Testis (tissue), 3 donors: ENCODE measurements around the gene CRY1. TPM values are rescaled to one million over a fixed set of nuclear protein-coding genes. Genes with fewer than 3 reads are reported as not detected.

Source experiments
- DNase-seq: peaks from one replicate; pipeline ENCODE4 v3.0.0-alpha.2; 2019
- H3K27ac ChIP-seq, 2 donors: fragments of 200-600 bp; sonication (generic); one replicate each; pipeline ENCODE4 v1.5.1; 2019
- H3K27me3 ChIP-seq: fragments of 200-600 bp; sonication (generic); one replicate; pipeline ENCODE4 v1.5.1; 2019
- H3K36me3 ChIP-seq: fragments of 200-600 bp; sonication (generic); one replicate; pipeline ENCODE4 v1.5.1; 2017; ENCODE audit warnings: low read depth; ENCODE audit errors: missing control alignments
- H3K4me1 ChIP-seq: fragments of 200-600 bp; sonication (generic); one replicate; pipeline ENCODE4 v1.5.1; 2019
- H3K4me3 ChIP-seq, 2 donors: fragments of 200-600 bp; sonication (generic); one replicate each; pipeline ENCODE4 v1.5.1; 2017 to 2019
- H3K9me3 ChIP-seq: fragments of 200-600 bp; sonication (generic); one replicate; pipeline ENCODE4 v1.5.1; 2017
- POLR2A ChIP-seq: fragments of 450-650 bp; IDR thresholded peaks from one replicate; pipeline ENCODE4 v1.6.1; 2017; ENCODE audit warnings: antibody characterized with exemption, mild to moderate bottlenecking, moderate library complexity
- WGBS, 2 donors: methylation state at CpG; one replicate each; pipeline ENCODE4 v1.1.5; 2018; 5-methylcytosine and 5-hydroxymethylcytosine counted together
- intact Hi-C: fragments of 100-400 bp; cut with DNase I; formaldehyde crosslinking; loops from one replicate; pipeline ENCODE4 v1.15.1; 2023; ENCODE audit warnings: low total_unique reads
- polyA plus RNA-seq: library from polyadenylated mRNA; stranded (reverse); fragments of 350-450 nt; fragmentation: Illumina TruSeq; extraction: RNeasy Lipid Tissue Mini Kit (QIAGEN cat#74804); gene quantifications from one replicate; pipeline ENCODE4 v1.2.3, GENCODE V29; 2014; ENCODE audit warnings: low read depth, low replicate concordance; ENCODE audit not compliant: insufficient read depth
- total RNA-seq, 2 donors: library from RNA; depleted of rRNA; stranded (reverse); fragments of >200 nt; gene quantifications; one replicate each; pipeline ENCODE4 v1.2.3, GENCODE V29; 2016
- TF ChIP-seq, protein P1 (sequence below), 3 experiments: fragments of 450-650 bp in 2 of 3; fragments of 200-600 bp in 1 of 3; sonication (generic) in 1 of 3; IDR thresholded peaks; one replicate each; pipeline ENCODE4 v1.5.1; 2016 to 2019; ENCODE audit warnings: antibody characterized with exemption in 3 of 3, mild to moderate bottlenecking in 2 of 3, moderate library complexity in 1 of 3

Gene CRY1
- total and polyA plus RNA-seq, 3 donors from 2014 or later, result 63.0 to 92.0 (median 71.6) TPM

DNA sequence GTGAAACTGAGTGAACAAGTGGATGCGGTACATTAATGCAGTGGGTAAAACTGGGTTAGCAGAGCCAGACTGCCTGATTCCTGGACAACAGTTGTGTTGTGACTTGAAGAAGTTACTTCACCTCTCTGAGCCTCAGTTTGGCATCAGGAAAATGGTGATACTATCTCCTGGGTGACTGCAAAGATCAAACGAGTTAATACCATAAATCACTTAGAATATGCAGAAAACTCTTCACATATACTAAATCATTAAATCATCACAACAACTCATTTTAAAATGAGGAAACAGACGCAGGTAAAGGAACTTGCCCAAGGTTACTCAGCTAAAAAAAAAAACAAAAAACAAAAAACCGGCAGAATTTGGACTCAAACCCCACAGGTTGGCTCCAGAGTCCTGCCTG is 107.2 kb downstream of the CRY1 start:
- Histone ChIP-seq H3K9me3 (no peaks in the 10 kb centered on the region), H3K27ac (peak overlapping the region; percentile 89 to 93), H3K4me1 (peaks cover 11% of the 10 kb centered on the region), H3K36me3 (no peaks in the 10 kb centered on the region), H3K4me3 (peak overlapping the region; percentile 79 to 89), H3K27me3 (no peaks in the 10 kb centered on the region)
- TF ChIP-seq, protein P1, sequence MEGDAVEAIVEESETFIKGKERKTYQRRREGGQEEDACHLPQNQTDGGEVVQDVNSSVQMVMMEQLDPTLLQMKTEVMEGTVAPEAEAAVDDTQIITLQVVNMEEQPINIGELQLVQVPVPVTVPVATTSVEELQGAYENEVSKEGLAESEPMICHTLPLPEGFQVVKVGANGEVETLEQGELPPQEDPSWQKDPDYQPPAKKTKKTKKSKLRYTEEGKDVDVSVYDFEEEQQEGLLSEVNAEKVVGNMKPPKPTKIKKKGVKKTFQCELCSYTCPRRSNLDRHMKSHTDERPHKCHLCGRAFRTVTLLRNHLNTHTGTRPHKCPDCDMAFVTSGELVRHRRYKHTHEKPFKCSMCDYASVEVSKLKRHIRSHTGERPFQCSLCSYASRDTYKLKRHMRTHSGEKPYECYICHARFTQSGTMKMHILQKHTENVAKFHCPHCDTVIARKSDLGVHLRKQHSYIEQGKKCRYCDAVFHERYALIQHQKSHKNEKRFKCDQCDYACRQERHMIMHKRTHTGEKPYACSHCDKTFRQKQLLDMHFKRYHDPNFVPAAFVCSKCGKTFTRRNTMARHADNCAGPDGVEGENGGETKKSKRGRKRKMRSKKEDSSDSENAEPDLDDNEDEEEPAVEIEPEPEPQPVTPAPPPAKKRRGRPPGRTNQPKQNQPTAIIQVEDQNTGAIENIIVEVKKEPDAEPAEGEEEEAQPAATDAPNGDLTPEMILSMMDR (IDR thresholded peaks at IDR 0.05), result no peak
- no peak for TF ChIP-seq POLR2A
- 22% methylated on average over 4 of the region's 4 CpGs for WGBS, 2 donors
- intact Hi-C loops, result loop anchor here (10.0 kb wide), 1 partner anchor 109 kb away; the partner anchor contains the start of gene CRY1
- DNase-seq, result no peak

DNA sequence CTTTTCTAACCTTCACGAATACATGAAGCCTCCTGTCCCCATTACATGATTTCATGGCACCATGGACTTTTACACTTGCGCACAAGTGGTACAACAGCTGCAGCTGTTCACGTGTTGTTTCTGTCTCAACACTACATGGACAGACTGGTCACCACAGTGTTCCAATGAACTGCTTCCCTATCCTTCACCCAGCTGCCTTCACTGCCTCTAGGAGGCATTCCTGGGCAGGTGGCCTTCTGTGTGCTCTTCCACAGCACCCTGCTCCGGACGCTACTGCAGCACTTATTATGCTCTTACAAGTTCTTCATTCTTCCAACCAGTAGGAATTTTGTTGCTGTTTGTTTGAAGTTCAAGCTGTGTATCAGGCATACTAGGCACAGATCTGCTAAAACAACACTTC is 107.9 kb downstream of the CRY1 start:
- Histone ChIP-seq H3K27me3 (no peaks in the 10 kb centered on the region), H3K4me1 (peaks cover 11% of the 10 kb centered on the region), H3K9me3 (no peaks in the 10 kb centered on the region), H3K27ac (no peak overlapping the region), H3K36me3 (no peaks in the 10 kb centered on the region), H3K4me3 (no peak overlapping the region)
- 84 to 91% methylated on average over 5 of the region's 5 CpGs for WGBS, 2 donors
- no peak for TF ChIP-seq POLR2A
- TF ChIP-seq, protein P1 (IDR thresholded peaks at IDR 0.05), result no peak
- DNase-seq, result no peak
- intact Hi-C loops, result loop anchor here (10.0 kb wide), 1 partner anchor 109 kb away; the partner anchor contains the start of gene CRY1

DNA sequence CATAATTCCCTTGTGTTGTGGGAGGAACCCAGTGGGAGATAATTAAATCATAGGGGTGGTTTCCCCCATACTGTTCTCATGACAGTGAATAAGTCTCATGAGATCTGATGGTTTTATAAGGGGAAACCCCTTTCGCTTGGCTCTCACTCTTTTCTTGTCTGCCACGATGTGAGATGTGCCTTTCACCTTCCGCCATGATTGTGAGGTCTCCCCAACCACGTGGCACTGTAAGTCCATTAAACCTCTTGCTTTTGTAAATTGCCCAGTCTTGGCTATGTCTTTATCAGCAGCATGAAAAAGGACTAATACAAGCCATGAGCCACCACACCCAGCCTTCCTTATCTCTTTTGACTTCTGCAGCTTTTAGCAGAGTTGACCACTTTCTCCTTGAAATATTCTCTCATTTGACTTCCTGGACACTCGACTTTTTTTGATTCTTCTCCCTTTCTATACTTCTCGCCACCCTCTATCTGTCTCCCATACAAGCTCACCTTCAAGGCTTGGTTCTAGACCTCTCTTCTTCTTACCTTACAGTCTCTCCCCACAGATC is 108.7 kb downstream of the CRY1 start:
- Histone ChIP-seq H3K4me1 (peaks cover 11% of the 10 kb centered on the region), H3K36me3 (no peaks in the 10 kb centered on the region), H3K27ac (no peak overlapping the region), H3K27me3 (no peaks in the 10 kb centered on the region), H3K9me3 (no peaks in the 10 kb centered on the region), H3K4me3 (no peak overlapping the region)
- 93 to 95% methylated on average over 6 of the region's 6 CpGs for WGBS, 2 donors
- intact Hi-C loops, result loop anchor here (10.0 kb wide), 1 partner anchor 110 kb away; the partner anchor contains the start of gene CRY1
- DNase-seq, result no peak
- TF ChIP-seq, protein P1 (IDR thresholded peaks at IDR 0.05), result no peak
- no peak for TF ChIP-seq POLR2A

DNA sequence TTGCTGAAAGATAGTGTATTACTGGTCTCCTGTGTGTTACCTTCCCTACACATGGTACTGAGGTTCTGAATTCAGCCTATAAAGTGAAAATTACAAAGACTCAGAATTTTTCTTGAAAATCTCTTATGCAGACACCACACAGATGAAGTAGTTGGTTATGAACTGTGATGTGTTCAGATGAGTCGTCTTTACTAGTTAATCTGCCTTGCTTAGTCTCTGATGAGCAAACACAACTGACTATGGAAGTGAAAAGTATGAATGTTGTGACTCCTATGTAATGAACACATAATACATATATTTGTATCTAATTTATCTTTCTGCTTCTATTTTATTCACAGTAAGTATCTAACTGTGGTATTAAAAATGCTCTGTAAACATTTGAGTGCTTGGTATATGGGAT is 111.1 kb downstream of the CRY1 start:
- DNase-seq, result no peak
- intact Hi-C loops, result loop anchor here (10.0 kb wide), 1 partner anchor 113 kb away; the partner anchor contains the start of gene CRY1
- no peaks in the 10 kb centered on the region for H3K36me3 ChIP-seq
- H3K4me1 ChIP-seq, result peaks cover 26% of the 10 kb centered on the region
- H3K9me3 ChIP-seq, result no peaks in the 10 kb centered on the region
- TF ChIP-seq POLR2A, result no peak
- TF ChIP-seq, protein P1 (IDR thresholded peaks at IDR 0.05), result no peak
- H3K4me3 ChIP-seq, result no peak overlapping the region
- 80 to 91% methylated on average over 1 of the region's 1 CpG for WGBS, 2 donors
- H3K27me3 ChIP-seq, result no peaks in the 10 kb centered on the region
- no peak overlapping the region for H3K27ac ChIP-seq

DNA sequence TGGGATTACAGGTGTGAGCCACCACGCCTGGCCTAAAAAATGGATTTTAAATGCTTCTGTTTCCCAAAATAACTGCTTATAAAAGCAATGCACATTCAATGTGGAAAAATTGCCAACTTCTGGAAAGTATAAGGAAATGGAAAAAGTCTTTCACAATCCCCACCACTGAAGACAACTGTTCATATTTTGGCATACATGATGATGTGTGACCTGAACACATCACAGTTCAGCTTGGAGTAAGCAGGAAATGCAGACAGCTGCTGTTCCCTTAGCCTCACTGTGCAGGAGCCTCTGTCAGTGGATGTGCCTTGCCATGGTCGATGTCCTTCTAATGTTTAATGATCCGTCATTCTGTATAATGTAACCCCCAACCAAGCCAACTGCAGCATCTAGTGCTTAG is 111.6 kb downstream of the CRY1 start:
- Histone ChIP-seq H3K27ac (no peak overlapping the region), H3K4me3 (no peak overlapping the region), H3K9me3 (no peaks in the 10 kb centered on the region), H3K4me1 (peaks cover 27% of the 10 kb centered on the region), H3K36me3 (no peaks in the 10 kb centered on the region), H3K27me3 (no peaks in the 10 kb centered on the region)
- no peak for DNase-seq
- TF ChIP-seq, protein P1 (IDR thresholded peaks at IDR 0.05), result no peak
- TF ChIP-seq POLR2A, result no peak
- WGBS, 2 donors, result 68 to 98% methylated on average over 3 of the region's 3 CpGs
- intact Hi-C loops, result loop anchor here (10.0 kb wide), 1 partner anchor 113 kb away; the partner anchor contains the start of gene CRY1
